Suppressor macrophage treated with lipopolysaccharide for 1 hour (primary cell): ENCODE results near the gene CDCA4.

Experiments
- DNase-seq, 3 donors: peaks; one replicate each; pipeline ENCODE4 v3.0.0-alpha.2; 2020 to 2022

CDCA4 gene

GRCh38 chr14:104974146-104974541 lies 46.7 kb downstream of the CDCA4 start:
- no peak for DNase-seq

- no peak for DNase-seq
These were observed 47.3 kb downstream of the CDCA4 start for GRCh38 chr14:104973385-104974145.

GRCh38 chr14:104973135-104973384 lies 47.8 kb downstream of the CDCA4 start:
- no peak for DNase-seq

GRCh38 chr14:104972301-104973134 lies 48.4 kb downstream of the CDCA4 start:
- DNase-seq = no peak

GRCh38 chr14:104971447-104972240 lies 49.2 kb downstream of the CDCA4 start:
- DNase-seq = no peak

- DNase-seq = peak; percentile 26 to 49 (median 46)
These were observed 50.4 kb downstream of the CDCA4 start for GRCh38 chr14:104970231-104971068.

GRCh38 chr14:104969741-104970230 lies 51.1 kb downstream of the CDCA4 start:
- DNase-seq = no peak

- DNase-seq = no peak
These were observed 52.1 kb downstream of the CDCA4 start for GRCh38 chr14:104968541-104969401.

GRCh38 chr14:104968153-104968527 lies 52.7 kb downstream of the CDCA4 start:
- no peak for DNase-seq

GRCh38 chr14:104967386-104968152 lies 53.3 kb downstream of the CDCA4 start:
- DNase-seq = peak in 1 of 3 donors; percentile 48

- DNase-seq = no peak
These were observed 53.9 kb downstream of the CDCA4 start for GRCh38 chr14:104966981-104967385.

GRCh38 chr14:104966261-104966865 lies 54.5 kb downstream of the CDCA4 start:
- DNase-seq = no peak

GRCh38 chr14:104965561-104966231 lies 55.2 kb downstream of the CDCA4 start:
- no peak for DNase-seq

- DNase-seq = no peak
These were observed 56.3 kb downstream of the CDCA4 start for GRCh38 chr14:104964546-104964945.
